HEK293 (cell line): ENCODE measurements around the gene MYO1E.

ENCODE experiments used
- CTCF ChIA-PET: fragments of 350-600 bp; formaldehyde crosslinking; extraction: SDS; loops from one replicate; lab custom pipeline; 2021; ENCODE audit warnings: antibody characterized with exemption; lab: Yijun Ruan, JAX
- POLR2A ChIA-PET: fragments of 300-600 bp; formaldehyde crosslinking; extraction: SDS; loops from one replicate; lab custom pipeline; 2020; ENCODE audit warnings: antibody characterized with exemption, inconsistent platforms; lab: Yijun Ruan, JAX
- H3K27ac ChIP-seq: fragments of 200-500 bp; sonication (Bioruptor generic); 2 replicates; pipeline ENCODE4 v1.5.1; 2014; ENCODE audit warnings: low read depth, low read length, control low read depth, inconsistent platforms; ENCODE audit errors: extremely low read depth
- H3K36me3 ChIP-seq, 2 experiments: fragments of 200-500 bp in 1 of 2; sonication (Bioruptor generic) in 1 of 2; 1 replicate in 1 of 2; 2 replicates in 1 of 2; pipeline ENCODE4 v1.5.1; 2014 to 2017; ENCODE audit warnings: inconsistent platforms in 2 of 2, low read length in 2 of 2; ENCODE audit not compliant: control insufficient read depth in 2 of 2, insufficient read depth in 1 of 2
- H3K4me1 ChIP-seq: fragments of 200-500 bp; sonication (Bioruptor generic); 2 replicates; pipeline ENCODE4 v1.5.1; 2014; ENCODE audit warnings: mild to moderate bottlenecking, low read length, inconsistent platforms; ENCODE audit not compliant: control insufficient read depth, insufficient read depth
- H3K4me3 ChIP-seq: 2 replicates; pipeline ENCODE4 v1.5.1; 2011; ENCODE audit warnings: low read depth, mild to moderate bottlenecking, control low read depth, low read length, moderate library complexity
- H3K9me3 ChIP-seq: fragments of 200-500 bp; sonication (Bioruptor generic); 2 replicates; pipeline ENCODE4 v1.5.1; 2014; ENCODE audit warnings: low read depth, low read length, inconsistent platforms; ENCODE audit not compliant: control insufficient read depth, insufficient read depth
- BCL11B ChIP-seq: fragments of 450-650 bp; formaldehyde crosslinking; IDR thresholded peaks from 2 replicates; pipeline ENCODE4 v1.5.1; 2016; ENCODE audit warnings: low read depth, missing biosample characterization, missing genetic modification characterization
- GLI2 ChIP-seq: fragments of 450-650 bp; formaldehyde crosslinking; IDR thresholded peaks from 2 replicates; pipeline ENCODE4; 2017; ENCODE audit warnings: missing biosample characterization, missing genetic modification characterization, low read depth, borderline replicate concordance
- SCRT2 ChIP-seq: fragments of 450-650 bp; formaldehyde crosslinking; IDR thresholded peaks from 2 replicates; pipeline ENCODE4 v1.5.1; 2016; ENCODE audit warnings: missing biosample characterization, missing genetic modification characterization
- WT1 ChIP-seq: fragments of 450-650 bp; formaldehyde crosslinking; IDR thresholded peaks from 2 replicates; pipeline ENCODE4 v1.5.1; 2016; ENCODE audit warnings: missing biosample characterization, missing genetic modification characterization
- YY2 ChIP-seq: fragments of 450-650 bp; formaldehyde crosslinking; IDR thresholded peaks from 2 replicates; pipeline ENCODE4 v1.5.1; 2016; ENCODE audit warnings: missing biosample characterization, missing genetic modification characterization
- ZBTB11 ChIP-seq: fragments of 450-650 bp; formaldehyde crosslinking; conservative IDR thresholded peaks from 2 replicates; pipeline ENCODE4 v1.5.1; 2016; ENCODE audit warnings: low read depth, missing biosample characterization, missing genetic modification characterization
- ZBTB26 ChIP-seq: fragments of 450-650 bp; formaldehyde crosslinking; optimal IDR thresholded peaks from 2 replicates; pipeline ENCODE3; 2016; ENCODE audit warnings: missing biosample characterization, mild to moderate bottlenecking, missing genetic modification characterization
- ZBTB7A ChIP-seq: fragments of 450-650 bp; formaldehyde crosslinking; IDR thresholded peaks from 2 replicates; pipeline ENCODE4 v1.5.1; 2016; ENCODE audit warnings: low read depth, missing biosample characterization, missing genetic modification characterization
- ZFHX2 ChIP-seq: fragments of 450-650 bp; formaldehyde crosslinking; conservative IDR thresholded peaks from 2 replicates; pipeline ENCODE4 v1.5.1; 2016; ENCODE audit warnings: missing biosample characterization, missing genetic modification characterization
- ZNF114 ChIP-seq: fragments of 450-650 bp; formaldehyde crosslinking; IDR thresholded peaks from 2 replicates; pipeline ENCODE4 v1.5.0; 2017; ENCODE audit warnings: missing biosample characterization, missing genetic modification characterization
- ZNF335 ChIP-seq: fragments of 450-650 bp; formaldehyde crosslinking; conservative IDR thresholded peaks from 2 replicates; pipeline ENCODE4 v1.5.1; 2016; ENCODE audit warnings: missing biosample characterization, missing genetic modification characterization
- ZNF366 ChIP-seq: fragments of 450-650 bp; formaldehyde crosslinking; conservative IDR thresholded peaks from 2 replicates; pipeline ENCODE4 v1.5.1; 2016; ENCODE audit warnings: missing biosample characterization, missing genetic modification characterization
- ZNF423 ChIP-seq: fragments of 450-650 bp; formaldehyde crosslinking; IDR thresholded peaks from 2 replicates; pipeline ENCODE4 v1.5.1; 2016; ENCODE audit warnings: missing biosample characterization, missing genetic modification characterization
- ZNF449 ChIP-seq: fragments of 450-650 bp; formaldehyde crosslinking; IDR thresholded peaks from 2 replicates; pipeline ENCODE4 v1.5.1; 2017; ENCODE audit warnings: missing biosample characterization, mild to moderate bottlenecking, missing genetic modification characterization, moderate library complexity
- ZNF48 ChIP-seq: fragments of 450-650 bp; formaldehyde crosslinking; IDR thresholded peaks from 2 replicates; pipeline ENCODE4 v1.5.1; 2016; ENCODE audit warnings: missing biosample characterization, missing genetic modification characterization
- ZNF596 ChIP-seq: fragments of 450-650 bp; IDR thresholded peaks from 2 replicates; pipeline ENCODE4 v1.5.0; 2018; ENCODE audit warnings: missing biosample characterization, mild to moderate bottlenecking, missing genetic modification characterization, moderate library complexity
- ZNF768 ChIP-seq: fragments of 450-650 bp; formaldehyde crosslinking; IDR thresholded peaks from 2 replicates; pipeline ENCODE4 v1.5.1; 2018; ENCODE audit warnings: missing biosample characterization, mild to moderate bottlenecking, missing genetic modification characterization
- ZNF785 ChIP-seq: fragments of 450-650 bp; formaldehyde crosslinking; IDR thresholded peaks from 2 replicates; pipeline ENCODE4 v1.5.1; 2016; ENCODE audit warnings: missing biosample characterization, missing genetic modification characterization
- ZNF791 ChIP-seq: fragments of 450-650 bp; formaldehyde crosslinking; IDR thresholded peaks from 2 replicates; pipeline ENCODE4 v1.5.1; 2016; ENCODE audit warnings: missing biosample characterization, missing genetic modification characterization
- ZNF792 ChIP-seq: fragments of 450-650 bp; formaldehyde crosslinking; IDR thresholded peaks from 2 replicates; pipeline ENCODE4 v1.5.1; 2016; ENCODE audit warnings: missing biosample characterization, missing genetic modification characterization
- ZNF843 ChIP-seq: fragments of 450-650 bp; formaldehyde crosslinking; IDR thresholded peaks from 2 replicates; pipeline ENCODE4 v1.5.1; 2016; ENCODE audit warnings: missing biosample characterization, missing genetic modification characterization
- ZSCAN16 ChIP-seq: fragments of 450-650 bp; formaldehyde crosslinking; IDR thresholded peaks from 2 replicates; pipeline ENCODE4 v1.5.1; 2016; ENCODE audit warnings: missing biosample characterization, missing genetic modification characterization

MYO1E gene

GRCh38 chr15:59104602-59104911 is 268.1 kb downstream of the MYO1E start:
- H3K27ac ChIP-seq = peak overlapping the region; percentile 85; the same call in 1 of the 2 replicates
- no peaks in the 10 kb centered on the region for H3K9me3 ChIP-seq
- TF ChIP-seq ZNF48 (no peak), ZNF768 (no peak), BCL11B (no peak), ZNF449 (tag by site-specific recombination) (0 out of 2 replicates have a peak, but pooled peaks have one; percentile 74), ZBTB11 (tag by site-specific recombination) (no peak), ZFHX2 (tag by site-specific recombination) (peak; percentile 22; the same call in 1 of the 2 replicates), WT1 (no peak), ZBTB26 (no peak), ZSCAN16 (no peak), ZNF596 (no peak), ZNF423 (no peak), ZNF335 (tag by site-specific recombination) (peak; percentile 32), ZBTB7A (no peak), ZNF792 (tag by site-specific recombination) (0 out of 2 replicates have a peak, but pooled peaks have one; percentile 30), ZNF785 (tag by site-specific recombination) (no peak), GLI2 (tag by site-specific recombination) (no peak)
- ChIA-PET CTCF (no interaction called here), POLR2A (no interaction called here)
- peak overlapping the region; percentile 36 for H3K4me3 ChIP-seq
- H3K4me1 ChIP-seq = no peaks in the 10 kb centered on the region
- H3K36me3 ChIP-seq = peaks cover 24 to 30% of the 10 kb centered on the region in 2 experiments

- Histone ChIP-seq H3K4me1 (no peaks in the 10 kb centered on the region), H3K4me3 (no peak overlapping the region), H3K36me3 (peaks cover 6 to 29% of the 10 kb centered on the region in 2 experiments), H3K27ac (no peak overlapping the region), H3K9me3 (no peaks in the 10 kb centered on the region)
- no peak for TF ChIP-seq GLI2 (tag by site-specific recombination)
- ChIA-PET CTCF (interaction anchor here (0.6 kb wide), 2 partner anchors 25 to 877 kb away, joined by 3 to 4 read pairs; no protein-coding TSS in a partner anchor), POLR2A (no interaction called here)
Observed at GRCh38 chr15:59099162-59099685, 273.4 kb downstream of the MYO1E start.

- CTCF ChIA-PET = interaction anchor here (0.7 kb wide), 1 partner anchor 1025 kb away, joined by 3 read pairs; no protein-coding TSS in a partner anchor
- TF ChIP-seq ZNF792 (tag by site-specific recombination) = no peak
- no peak for TF ChIP-seq ZNF785 (tag by site-specific recombination)
- no peak for TF ChIP-seq SCRT2 (tag by site-specific recombination)
- TF ChIP-seq ZNF114 = no peak
- no peak for TF ChIP-seq ZNF366 (tag by site-specific recombination)
- TF ChIP-seq ZNF843 (tag by site-specific recombination) = no peak
- no peak for TF ChIP-seq ZNF791 (tag by site-specific recombination)
- TF ChIP-seq WT1 = no peak
- no peak for TF ChIP-seq YY2
- Histone ChIP-seq H3K36me3 (peaks cover 19 to 46% of the 10 kb centered on the region in 2 experiments), H3K9me3 (no peaks in the 10 kb centered on the region), H3K4me3 (no peak overlapping the region), H3K4me1 (no peaks in the 10 kb centered on the region), H3K27ac (no peak overlapping the region)
- POLR2A ChIA-PET = no interaction called here
Observed at GRCh38 chr15:59096429-59096828, 276.2 kb downstream of the MYO1E start.
